HG03571 (cell line): ENCODE measurements around the gene MYF6.

Source experiments
- ATAC-seq: cut with Tn5 transposase; IDR thresholded peaks from one replicate; pipeline ENCODE4 v1.9.1; 2021; ENCODE audit not compliant: unreplicated experiment

Gene MYF6

GRCh38 chr12:80754274-80754673, 46.8 kb downstream of the MYF6 start:
- ATAC-seq = no peak

GRCh38 chr12:80756875-80757274, 49.4 kb downstream of the MYF6 start:
- no peak for ATAC-seq
